Keratinocyte (primary cell): ENCODE results near the gene TLDC2. TPM values are rescaled to one million over a fixed set of nuclear protein-coding genes. Genes with fewer than 3 reads are reported as not detected.

Experiments used
- DNase-seq: peaks from one replicate; pipeline ENCODE4 v3.0.0-alpha.2; 2011; ENCODE audit warnings: low read depth, missing footprints, low spot score
- FAIRE-seq: peaks from 2 replicates; lab custom pipeline; 2011; peaks lifted over from hg19 to GRCh38; lab: Jason Lieb, UNC
- H2AFZ ChIP-seq: 2 replicates; pipeline ENCODE4 v1.6.0; 2012; ENCODE audit warnings: low read length, control low read depth, inconsistent platforms; ENCODE audit not compliant: control insufficient read depth
- H3K27ac ChIP-seq: 2 replicates; pipeline ENCODE4 v1.5.1; 2011; ENCODE audit warnings: low read length; ENCODE audit not compliant: control insufficient read depth, insufficient read depth
- H3K27me3 ChIP-seq: 3 replicates; pipeline ENCODE4 v1.6.0; 2011; ENCODE audit warnings: low read length; ENCODE audit not compliant: control insufficient read depth, insufficient read depth; ENCODE audit errors: extremely low read depth
- H3K36me3 ChIP-seq, 2 experiments: 2 replicates in 1 of 2; 3 replicates in 1 of 2; pipeline ENCODE4 v1.5.1; 2011; ENCODE audit warnings: low read length in 2 of 2, mild to moderate bottlenecking in 1 of 2; ENCODE audit not compliant: control insufficient read depth in 2 of 2, insufficient read depth in 2 of 2; ENCODE audit errors: extremely low read depth in 1 of 2
- H3K4me1 ChIP-seq: 3 replicates; pipeline ENCODE4 v1.5.1; 2011; ENCODE audit warnings: low read length; ENCODE audit not compliant: control insufficient read depth, insufficient read depth; ENCODE audit errors: extremely low read depth
- H3K4me2 ChIP-seq: 3 replicates; pipeline ENCODE4 v1.6.0; 2011; ENCODE audit warnings: low read depth, low read length; ENCODE audit not compliant: control insufficient read depth, insufficient read depth; ENCODE audit errors: extremely low read depth
- H3K4me3 ChIP-seq, 3 experiments: fragments of 200-600 bp in 1 of 3; sonication (generic) in 1 of 3; 2 replicates in 2 of 3; 3 replicates in 1 of 3; pipeline ENCODE4 v1.5.1; 2011 to 2016; ENCODE audit warnings: low read length in 3 of 3, mild to moderate bottlenecking in 3 of 3, control low read depth in 2 of 3, inconsistent platforms in 1 of 3, low read depth in 1 of 3, mixed read lengths in 1 of 3, mixed run types in 1 of 3, moderate library complexity in 1 of 3; ENCODE audit not compliant: control insufficient read depth in 2 of 3, insufficient read depth in 2 of 3; ENCODE audit errors: extremely low read depth in 1 of 3
- H3K79me2 ChIP-seq: 2 replicates; pipeline ENCODE4 v1.6.0; 2012; ENCODE audit warnings: low read length; ENCODE audit not compliant: control insufficient read depth, insufficient read depth
- H3K9ac ChIP-seq: 3 replicates; pipeline ENCODE4 v1.6.0; 2011; ENCODE audit warnings: low read length; ENCODE audit not compliant: control insufficient read depth, insufficient read depth; ENCODE audit errors: extremely low read depth
- H3K9me1 ChIP-seq: 3 replicates; pipeline ENCODE4 v1.6.0; 2011; ENCODE audit warnings: low read length; ENCODE audit not compliant: control insufficient read depth, insufficient read depth; ENCODE audit errors: extremely low read depth
- H3K9me3 ChIP-seq: 2 replicates; pipeline ENCODE4 v1.5.1; 2012; ENCODE audit warnings: low read depth, low read length; ENCODE audit not compliant: control insufficient read depth
- H4K20me1 ChIP-seq: 3 replicates; pipeline ENCODE4 v1.6.0; 2011; ENCODE audit warnings: low read length; ENCODE audit not compliant: control insufficient read depth, insufficient read depth; ENCODE audit errors: extremely low read depth
- CTCF ChIP-seq, 3 experiments: IDR thresholded peaks in 1 of 3; conservative IDR thresholded peaks in 1 of 3; optimal IDR thresholded peaks in 1 of 3; 2 replicates in 2 of 3; 3 replicates in 1 of 3; pipeline versions ENCODE3 to v1.5.1; 2011; ENCODE audit warnings: low read length in 3 of 3, mild to moderate bottlenecking in 3 of 3, moderate library complexity in 2 of 3, control low read depth in 1 of 3, inconsistent platforms in 1 of 3; ENCODE audit not compliant: insufficient read depth in 2 of 3; ENCODE audit errors: extremely low read depth in 1 of 3
- EZH2 ChIP-seq: IDR thresholded peaks from one replicate; pipeline ENCODE4 v1.6.1; 2012; ENCODE audit warnings: inconsistent platforms, mild to moderate bottlenecking, low read length, moderate library complexity
- dilution Hi-C: fragments of 300-500 bp; cut with MboI; formaldehyde crosslinking; loops from one replicate; pipeline ENCODE4 v1.7.0; 2020; ENCODE audit warnings: low sequenced_read_pairs; ENCODE audit not compliant: extremely low pct_ligation_motif_present
- polyA plus RNA-seq, 5 experiments: library from polyadenylated mRNA; depleted of rRNA in 3 of 5; stranded (reverse) in 3 of 5; stranded (forward) in 1 of 5; unstranded in 1 of 5; fragments of >200 nt; gene quantifications; 1 replicate in 1 of 5; 2 replicates in 3 of 5; 3 replicates in 1 of 5; pipeline versions ENCODE4 v1.2.1 to v1.2.3, GENCODE V29; 2011 to 2012; ENCODE audit warnings: missing spikeins in 2 of 5, low read depth in 1 of 5, low replicate concordance in 1 of 5

The TLDC2 gene
- polyA plus RNA-seq, 1 donor (not counting 4 experiments of a cell fraction or from before 2014, with no cell fraction given): 0.34 TPM

- Histone ChIP-seq H3K4me3 (no peak overlapping the region), H3K27me3 (no peaks in the 10 kb centered on the region), H3K79me2 (no peaks in the 10 kb centered on the region), H3K9me1 (no peaks in the 10 kb centered on the region), H3K4me2 (no peak overlapping the region), H3K9ac (no peak overlapping the region), H3K36me3 (peaks cover 0 to 3% of the 10 kb centered on the region in 2 experiments), H2AFZ (no peak overlapping the region), H3K4me1 (no peaks in the 10 kb centered on the region), H3K9me3 (no peaks in the 10 kb centered on the region), H4K20me1 (no peaks in the 10 kb centered on the region), H3K27ac (no peak overlapping the region)
- FAIRE-seq (no peak), DNase-seq (no peak)
- TF ChIP-seq EZH2: no peak
- no peak for TF ChIP-seq CTCF (optimal IDR thresholded peaks at IDR 0.05 in 1 of 3, IDR thresholded peaks at IDR 0.05 in 1 of 3, conservative IDR thresholded peaks at IDR 0.05 in 1 of 3; ENCODE audit: extremely low read depth in 1 of 3, insufficient read depth in 2 of 3, low read length in 3 of 3)
- dilution Hi-C loops: no loop called here
Measured at GRCh38 chr20:36893801-36894200, 17.9 kb downstream of the TLDC2 start.

GRCh38 chr20:36895036-36895435 is 19.1 kb downstream of the TLDC2 start:
- no peaks in the 10 kb centered on the region for H3K79me2 ChIP-seq
- no peak for DNase-seq
- dilution Hi-C loops: no loop called here
- H3K4me1 ChIP-seq: no peaks in the 10 kb centered on the region
- H2AFZ ChIP-seq: no peak overlapping the region
- no peak overlapping the region for H3K4me3 ChIP-seq
- H3K27ac ChIP-seq: no peak overlapping the region
- TF ChIP-seq CTCF (optimal IDR thresholded peaks at IDR 0.05 in 1 of 3, IDR thresholded peaks at IDR 0.05 in 1 of 3, conservative IDR thresholded peaks at IDR 0.05 in 1 of 3; ENCODE audit: extremely low read depth in 1 of 3, insufficient read depth in 2 of 3, low read length in 3 of 3): no peak
- TF ChIP-seq EZH2: no peak
- peaks cover 0 to 3% of the 10 kb centered on the region in 2 experiments for H3K36me3 ChIP-seq
- FAIRE-seq: no peak
- no peak overlapping the region for H3K9ac ChIP-seq
- no peaks in the 10 kb centered on the region for H3K27me3 ChIP-seq
- H3K9me1 ChIP-seq: no peaks in the 10 kb centered on the region
- no peaks in the 10 kb centered on the region for H4K20me1 ChIP-seq
- no peak overlapping the region for H3K4me2 ChIP-seq
- no peaks in the 10 kb centered on the region for H3K9me3 ChIP-seq
